ENCODE results near the gene CAPN12.

DNA sequence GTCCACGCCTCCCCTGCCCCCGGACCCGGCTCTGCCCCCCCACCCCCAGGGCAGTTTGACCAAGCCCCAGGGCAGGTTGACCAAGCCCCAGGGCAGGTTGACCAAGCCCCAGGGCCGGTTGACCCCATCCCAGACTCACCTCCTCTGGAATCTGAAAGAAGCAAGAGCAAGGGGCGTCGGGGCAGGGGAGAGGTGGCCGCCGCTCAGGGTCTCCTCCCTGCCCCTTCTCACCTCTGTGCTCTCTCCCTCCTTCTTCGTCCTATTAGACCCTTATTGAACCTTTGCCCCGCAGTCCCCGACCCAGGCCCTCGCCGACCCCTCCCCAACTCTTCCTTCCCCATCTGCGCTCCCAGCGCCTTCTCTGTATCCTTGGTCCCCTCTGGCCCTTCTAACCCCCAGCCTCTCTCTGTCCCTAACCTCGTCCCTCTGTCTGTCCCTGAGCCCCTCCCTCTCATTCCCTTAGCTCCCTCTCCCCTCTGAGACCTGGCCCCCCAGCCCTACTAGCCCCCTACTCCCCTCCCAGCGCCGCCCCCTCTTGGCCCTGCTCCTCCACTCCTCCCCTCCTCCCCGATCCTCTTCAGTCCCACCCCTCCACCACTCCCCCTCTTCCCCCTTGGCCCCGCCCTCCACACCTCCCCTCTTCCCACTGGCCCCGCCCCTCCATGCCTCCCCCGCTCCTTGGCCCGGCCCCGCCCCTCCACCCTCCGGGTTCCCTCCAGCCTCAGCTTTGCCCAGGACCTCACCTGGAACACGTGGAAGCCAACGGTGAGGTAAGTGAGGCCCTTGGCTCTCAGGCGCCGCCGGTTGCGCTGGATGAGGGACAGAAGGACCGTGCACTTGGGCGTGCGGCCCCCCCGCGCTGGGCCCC is 7.6 kb downstream of the CAPN12 start:
- TF ChIP-seq, protein P1, sequence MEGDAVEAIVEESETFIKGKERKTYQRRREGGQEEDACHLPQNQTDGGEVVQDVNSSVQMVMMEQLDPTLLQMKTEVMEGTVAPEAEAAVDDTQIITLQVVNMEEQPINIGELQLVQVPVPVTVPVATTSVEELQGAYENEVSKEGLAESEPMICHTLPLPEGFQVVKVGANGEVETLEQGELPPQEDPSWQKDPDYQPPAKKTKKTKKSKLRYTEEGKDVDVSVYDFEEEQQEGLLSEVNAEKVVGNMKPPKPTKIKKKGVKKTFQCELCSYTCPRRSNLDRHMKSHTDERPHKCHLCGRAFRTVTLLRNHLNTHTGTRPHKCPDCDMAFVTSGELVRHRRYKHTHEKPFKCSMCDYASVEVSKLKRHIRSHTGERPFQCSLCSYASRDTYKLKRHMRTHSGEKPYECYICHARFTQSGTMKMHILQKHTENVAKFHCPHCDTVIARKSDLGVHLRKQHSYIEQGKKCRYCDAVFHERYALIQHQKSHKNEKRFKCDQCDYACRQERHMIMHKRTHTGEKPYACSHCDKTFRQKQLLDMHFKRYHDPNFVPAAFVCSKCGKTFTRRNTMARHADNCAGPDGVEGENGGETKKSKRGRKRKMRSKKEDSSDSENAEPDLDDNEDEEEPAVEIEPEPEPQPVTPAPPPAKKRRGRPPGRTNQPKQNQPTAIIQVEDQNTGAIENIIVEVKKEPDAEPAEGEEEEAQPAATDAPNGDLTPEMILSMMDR (IDR thresholded peaks at IDR 0.05): no peak
- TF ChIP-seq POLR2A (IDR thresholded peaks at IDR 0.05): no peak

Data from uterus (tissue), 2 donors.